Activated T-helper 1 cell treated with Interleukin-2 at 50 U/mL for 16 hours (primary cell): ENCODE data around the gene TRPV2.
"Not testable (repeated sequence)": the region's sequence is repeated elsewhere in the genome, so short reads cannot be mapped to it uniquely, and the experiment has no call there.

Experiments used
- DNase-seq: peaks from one replicate; pipeline ENCODE4 v3.0.0-alpha.2; 2020; ENCODE audit warnings: low read depth

The TRPV2 gene

GRCh38 chr17:16415031-16415924 is at the start of gene TRPV2:
TRPV2 (plus strand) TSS chr17:16415571; CDS start chr17:16417669, 2,098 bp downstream.
- DNase-seq, result peak; percentile 33

DNA sequence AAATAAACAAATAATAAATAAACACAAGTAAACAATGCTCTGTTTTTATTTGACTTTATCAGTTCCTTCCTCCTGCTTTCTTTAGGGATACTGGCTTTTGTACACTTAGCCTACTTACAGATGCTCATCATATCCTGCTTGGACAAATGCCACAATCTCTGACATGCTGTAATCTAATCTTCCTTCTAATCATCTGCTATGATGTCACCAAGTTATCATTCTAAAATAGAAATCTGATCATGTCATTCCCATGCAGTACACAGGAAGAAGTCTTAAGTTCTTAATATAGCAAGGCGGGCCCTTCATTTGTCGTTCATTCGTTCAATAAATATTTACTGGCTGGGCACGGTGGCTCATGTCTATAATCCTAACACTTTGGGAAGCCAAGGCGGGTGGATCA is 43.6 kb upstream of the TRPV2 start:
- DNase-seq, result no peak

- no peak for DNase-seq
Observed at GRCh38 chr17:16374146-16374938, 41.0 kb upstream of the TRPV2 start.

- no peak for DNase-seq
Observed at GRCh38 chr17:16377941-16378341, 37.4 kb upstream of the TRPV2 start.

GRCh38 chr17:16378636-16379282 is 36.6 kb upstream of the TRPV2 start:
- DNase-seq, result no peak

- DNase-seq, result no peak
Observed at GRCh38 chr17:16379654-16380053, 35.7 kb upstream of the TRPV2 start.

- DNase-seq, result peak; percentile 89
Observed at GRCh38 chr17:16380640-16381495, 34.5 kb upstream of the TRPV2 start, which contains the start of gene UBB. UBB (plus strand) TSS chr17:16381091; CDS start chr17:16381908, 817 bp downstream.

DNA sequence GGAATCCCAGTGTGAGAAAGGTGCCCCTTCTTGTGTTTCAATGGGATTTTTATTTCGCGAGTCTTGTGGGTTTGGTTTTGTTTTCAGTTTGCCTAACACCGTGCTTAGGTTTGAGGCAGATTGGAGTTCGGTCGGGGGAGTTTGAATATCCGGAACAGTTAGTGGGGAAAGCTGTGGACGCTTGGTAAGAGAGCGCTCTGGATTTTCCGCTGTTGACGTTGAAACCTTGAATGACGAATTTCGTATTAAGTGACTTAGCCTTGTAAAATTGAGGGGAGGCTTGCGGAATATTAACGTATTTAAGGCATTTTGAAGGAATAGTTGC is 33.9 kb upstream of the TRPV2 start:
- no peak for DNase-seq

DNA sequence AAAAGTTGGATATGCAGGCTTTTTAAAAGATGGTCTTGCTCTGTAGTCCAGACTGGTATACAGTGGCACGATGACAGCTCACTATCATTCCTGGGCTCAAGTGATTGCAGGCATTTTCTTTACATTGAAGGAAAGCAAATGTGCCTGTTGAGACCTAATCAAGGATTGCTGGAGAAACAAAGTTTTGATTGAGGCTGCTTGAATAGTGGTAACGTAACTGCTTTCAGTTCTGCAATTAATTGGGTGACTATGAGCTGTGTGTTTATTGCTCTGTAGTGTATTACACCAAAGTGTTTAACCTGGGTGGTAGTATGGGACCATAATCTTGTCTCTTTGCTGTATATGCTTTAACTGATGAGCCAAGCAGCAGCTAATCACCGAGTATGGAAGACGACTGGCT is 32.2 kb upstream of the TRPV2 start:
- no peak for DNase-seq

DNA sequence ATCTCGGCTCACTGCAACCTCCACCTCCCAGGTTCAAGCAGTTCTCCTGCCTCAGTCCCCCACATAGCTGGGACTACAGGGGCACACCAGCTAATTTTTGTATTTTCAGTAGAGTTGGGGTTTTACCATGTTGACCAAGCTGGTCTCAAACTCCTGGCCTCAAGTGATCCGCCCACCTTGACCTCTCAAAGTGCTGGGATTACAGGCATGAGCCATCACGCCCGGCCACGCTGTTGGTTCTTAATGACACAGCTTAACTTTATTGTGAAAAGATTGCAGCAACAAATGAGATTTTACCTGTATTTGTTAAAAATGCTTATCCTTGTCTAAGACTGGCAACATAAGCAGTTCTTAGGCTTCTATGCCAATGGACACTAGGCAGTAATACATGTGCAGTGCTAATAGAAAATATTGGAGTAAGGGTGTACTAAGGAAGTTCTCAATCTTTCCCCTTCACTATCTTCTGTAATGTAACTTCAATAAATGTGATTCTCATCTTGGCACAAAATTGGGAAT is 31.5 kb upstream of the TRPV2 start:
- no peak for DNase-seq

GRCh38 chr17:16384557-16384956 is 30.8 kb upstream of the TRPV2 start:
- no peak for DNase-seq

GRCh38 chr17:16386126-16386507 is 29.3 kb upstream of the TRPV2 start:
- not testable (repeated sequence) for DNase-seq

DNA sequence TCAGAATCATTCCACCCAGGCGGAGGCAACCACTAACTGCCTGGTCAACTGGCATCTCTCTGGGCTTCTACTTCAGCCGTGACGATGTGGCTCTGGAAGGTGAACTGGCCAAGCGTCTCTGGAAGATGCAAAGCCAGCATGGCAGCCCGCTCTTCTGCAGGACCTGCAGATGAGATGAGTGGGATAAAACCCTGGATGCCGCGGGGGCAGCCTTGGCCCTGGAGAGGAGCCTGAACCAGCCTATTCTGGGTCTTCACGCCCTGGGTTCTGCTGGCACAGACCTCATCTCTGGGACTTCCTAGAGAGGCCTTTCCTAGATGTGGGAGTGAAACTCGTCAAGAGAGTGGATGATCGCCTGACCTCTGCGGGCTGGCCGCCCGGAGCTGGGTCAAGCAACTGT is 23.9 kb upstream of the TRPV2 start:
- no peak for DNase-seq

- DNase-seq, result not testable (repeated sequence)
Observed at GRCh38 chr17:16392491-16392890, 22.9 kb upstream of the TRPV2 start.

DNA sequence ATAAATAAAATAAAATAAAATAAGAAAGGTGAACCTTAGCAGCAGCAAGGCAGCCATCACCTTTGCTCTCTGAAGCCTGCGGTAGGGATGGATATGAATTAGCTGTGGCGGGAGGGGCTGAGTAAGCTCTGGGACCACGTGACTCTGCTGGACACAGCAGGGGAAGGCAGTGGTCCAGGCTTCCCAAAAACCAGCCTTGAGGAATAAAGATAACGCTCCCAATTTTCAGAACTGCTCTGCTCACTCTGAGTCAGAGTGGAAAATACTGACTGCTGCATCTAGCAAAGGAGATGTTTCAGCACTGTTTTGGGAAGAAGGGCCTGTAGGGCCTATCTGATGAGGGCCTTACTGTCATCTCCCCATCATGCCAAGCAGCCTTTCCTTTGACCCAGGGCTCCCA is 19.5 kb upstream of the TRPV2 start:
- DNase-seq, result not testable (repeated sequence)

DNA sequence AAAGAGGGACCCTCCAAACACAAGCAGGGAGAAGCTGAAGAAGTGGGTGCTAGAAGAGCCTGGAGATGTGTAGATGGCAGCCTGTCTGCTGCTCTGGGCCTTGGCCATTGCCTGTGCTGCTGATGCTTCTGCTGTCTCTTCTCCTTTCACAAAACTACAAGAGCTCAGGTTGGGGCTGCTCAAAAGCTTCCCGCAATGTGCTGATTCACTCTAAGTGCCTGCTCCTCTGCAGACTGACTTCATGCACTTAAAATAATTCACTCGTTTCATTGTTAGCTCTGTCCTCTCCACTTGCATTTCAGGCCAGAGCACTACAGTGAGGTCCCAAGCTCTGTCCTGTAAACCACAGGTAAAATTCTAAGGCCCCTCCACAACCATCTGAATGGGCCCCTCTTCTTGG is 18.7 kb upstream of the TRPV2 start:
- not testable (repeated sequence) for DNase-seq

DNA sequence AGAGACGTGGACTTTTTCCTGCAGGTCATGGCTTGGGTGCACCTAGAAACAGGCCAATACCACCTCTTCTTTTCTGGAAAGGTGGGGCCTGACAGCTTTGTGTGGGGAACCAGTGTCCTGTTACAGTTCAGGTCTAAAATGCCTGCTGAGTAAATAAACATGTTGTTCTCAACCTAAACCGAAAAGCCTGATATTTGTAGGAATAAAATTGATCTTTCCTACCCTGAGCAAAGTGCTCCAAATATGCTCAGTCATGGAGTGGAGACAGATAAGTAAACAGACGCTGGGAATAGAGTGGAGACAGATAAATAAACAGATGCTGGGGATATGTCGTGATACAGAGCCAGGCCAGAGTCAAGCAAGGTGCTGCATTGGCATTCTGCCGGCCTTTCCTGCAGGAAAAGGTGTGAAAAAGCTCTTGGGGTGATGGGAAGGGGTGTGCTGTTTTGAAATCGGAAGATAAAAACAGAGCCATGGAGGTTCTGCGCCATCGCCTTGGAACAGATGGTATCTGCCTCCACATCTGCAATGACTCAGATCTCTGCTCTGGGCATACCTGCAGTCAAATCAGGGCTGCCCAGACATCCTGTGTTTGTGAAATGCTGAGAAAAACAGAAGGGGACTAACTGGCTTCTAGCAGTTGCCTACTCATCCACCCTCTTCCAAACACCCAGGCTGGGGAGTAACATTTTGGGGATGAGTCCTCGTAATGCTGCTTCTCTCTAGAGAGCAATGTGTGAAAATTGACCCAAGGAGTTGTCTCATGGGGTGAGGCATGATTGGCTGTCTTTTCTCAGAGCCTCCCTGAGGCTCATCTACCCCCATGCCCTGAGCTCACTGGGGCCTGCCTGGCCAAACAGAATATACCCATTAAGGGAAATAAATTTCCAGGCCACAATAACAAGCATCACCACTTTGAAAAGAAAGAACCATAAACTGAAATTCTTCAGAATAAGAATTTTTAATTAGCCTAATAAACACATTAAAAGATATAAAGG is 16.8 kb upstream of the TRPV2 start:
- no peak for DNase-seq

- DNase-seq, result not testable (repeated sequence)
Observed at GRCh38 chr17:16403847-16404246, 11.5 kb upstream of the TRPV2 start.

DNA sequence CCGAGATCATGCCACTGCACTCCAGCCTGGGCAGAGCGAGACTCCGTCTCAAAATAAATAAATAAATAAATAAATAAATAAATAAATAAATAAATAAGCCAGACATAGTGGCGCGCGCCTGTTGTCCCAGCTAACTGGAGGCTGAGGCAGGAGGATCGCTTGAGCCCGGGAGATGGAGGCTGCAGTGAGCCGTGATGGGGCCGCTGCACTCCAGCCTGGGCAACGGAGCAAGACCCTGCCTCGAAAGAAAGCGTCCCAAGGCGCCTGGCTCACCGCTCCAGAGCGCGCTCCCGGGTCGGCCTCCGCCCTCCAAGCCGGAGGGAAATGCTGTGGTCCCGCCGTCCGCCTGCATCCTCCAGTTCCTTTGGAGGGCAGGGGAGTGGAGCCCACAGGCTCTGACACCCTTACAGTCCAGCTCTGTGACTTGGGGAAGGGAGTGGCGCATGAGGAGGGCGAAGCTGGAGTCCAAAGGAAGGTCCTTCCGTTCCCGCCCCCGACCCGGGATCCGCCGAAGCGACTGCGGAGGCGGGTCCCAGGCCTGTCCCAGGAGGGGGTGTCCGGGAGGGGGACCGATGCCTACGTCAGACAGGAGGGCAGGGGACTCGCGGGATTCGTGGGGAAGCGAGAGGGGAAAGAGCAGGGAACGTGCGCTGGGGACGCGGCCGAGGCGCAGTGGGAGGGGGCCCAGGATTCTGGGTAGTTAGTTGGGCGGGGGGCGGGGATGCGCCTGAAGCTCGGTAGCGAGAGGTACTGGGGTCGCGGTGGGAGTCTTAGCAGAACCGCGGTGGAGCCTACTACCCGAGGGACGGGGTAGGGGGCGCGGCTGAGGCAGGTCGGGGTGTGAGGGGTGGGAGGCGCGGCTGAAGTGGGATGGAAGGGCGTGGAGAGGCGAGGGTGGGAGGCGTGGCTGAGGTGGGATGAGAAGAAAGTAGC is 8.4 kb upstream of the TRPV2 start:
- no peak for DNase-seq
